CD8-positive, alpha-beta memory T cell (primary cell): ENCODE data around the gene ELMO1. TPM values are rescaled to one million over a fixed set of nuclear protein-coding genes. Genes with fewer than 3 reads are reported as not detected.
A peak's percentile ranks its signal among the peaks of the same experiment; 100 is the strongest.

Experiments
- CTCF ChIA-PET: fragments of 350-600 bp; sonication (Branson Sonifier 250); formaldehyde crosslinking; loops from one replicate; lab custom pipeline; 2021; ENCODE audit warnings: antibody characterized with exemption; lab: Charles Lee
- POLR2A ChIA-PET: fragments of 350-600 bp; sonication (Branson Sonifier 250); formaldehyde crosslinking; loops from one replicate; lab custom pipeline; 2021; ENCODE audit warnings: antibody characterized with exemption; lab: Charles Lee
- DNase-seq, 5 donors: peaks; one replicate each; pipeline versions ENCODE4 v3.0.0 to v3.0.0-alpha.2; 2020 to 2022; ENCODE audit warnings: mixed read lengths in 1 of 5
- H3K27ac ChIP-seq: one replicate; pipeline ENCODE4 v1.7.0; 2013; ENCODE audit warnings: low read depth, mild to moderate bottlenecking, low read length, moderate library complexity
- H3K27me3 ChIP-seq: 2 replicates; pipeline ENCODE4 v1.7.0; 2013; ENCODE audit warnings: low read length, mild to moderate bottlenecking; ENCODE audit not compliant: insufficient read depth, poor library complexity, severe bottlenecking
- H3K36me3 ChIP-seq: 2 replicates; pipeline ENCODE4 v1.7.0; 2013; ENCODE audit warnings: mild to moderate bottlenecking, low read length, moderate library complexity; ENCODE audit not compliant: insufficient read depth
- H3K4me1 ChIP-seq: 2 replicates; pipeline ENCODE4 v1.7.0; 2013; ENCODE audit warnings: mild to moderate bottlenecking, low read length, moderate library complexity; ENCODE audit not compliant: insufficient read depth
- H3K4me3 ChIP-seq: 2 replicates; pipeline ENCODE4 v1.7.0; 2013; ENCODE audit warnings: mild to moderate bottlenecking, low read length
- H3K9me3 ChIP-seq: 2 replicates; pipeline ENCODE4 v1.7.0; 2013; ENCODE audit warnings: mild to moderate bottlenecking, low read length
- H3K27ac Mint-ChIP-seq, 8 donors: one replicate each; pipeline ENCODE4 v1.8.0; 2020 to 2021; ENCODE audit warnings: mixed read lengths in 8 of 8, mild to moderate bottlenecking in 6 of 8, inconsistent platforms in 3 of 8, moderate library complexity in 3 of 8
- H3K27me3 Mint-ChIP-seq, 2 donors: one replicate each; pipeline ENCODE4 v1.8.0; 2020 to 2021; ENCODE audit warnings: mixed read lengths in 2 of 2, mild to moderate bottlenecking in 1 of 2, moderate library complexity in 1 of 2
- H3K36me3 Mint-ChIP-seq, 3 donors: one replicate each; pipeline ENCODE4 v1.8.0; 2020 to 2021; ENCODE audit warnings: mixed read lengths in 3 of 3, inconsistent platforms in 1 of 3, mild to moderate bottlenecking in 1 of 3
- H3K4me1 Mint-ChIP-seq, 3 donors: one replicate each; pipeline ENCODE4 v1.8.0; 2020 to 2021; ENCODE audit warnings: mixed read lengths in 3 of 3, inconsistent platforms in 1 of 3, mild to moderate bottlenecking in 1 of 3
- H3K4me3 Mint-ChIP-seq, 7 donors: one replicate each; pipeline ENCODE4 v1.8.0; 2020 to 2021; ENCODE audit warnings: mixed read lengths in 7 of 7, mild to moderate bottlenecking in 6 of 7, moderate library complexity in 4 of 7, inconsistent platforms in 2 of 7
- H3K9me3 Mint-ChIP-seq, 5 donors: one replicate each; pipeline ENCODE4 v1.8.0; 2020 to 2022; ENCODE audit warnings: mixed read lengths in 5 of 5, mild to moderate bottlenecking in 3 of 5, moderate library complexity in 2 of 5, inconsistent platforms in 1 of 5
- polyA plus RNA-seq: library from polyadenylated mRNA; unstranded; fragments of 300-500 nt; fragmentation: Illumina TruSeq; gene quantifications from one replicate; pipeline ENCODE4 v1.2.3, GENCODE V29; 2021
- total RNA-seq, 2 experiments: library from RNA; stranded (reverse); gene quantifications; one replicate each; pipeline ENCODE4 v1.2.3, GENCODE V29; 2021

The ELMO1 gene
- total and polyA plus RNA-seq, 3 experiments from 2014 or later = 65.6 to 74.4 (median 66.2) TPM

DNA sequence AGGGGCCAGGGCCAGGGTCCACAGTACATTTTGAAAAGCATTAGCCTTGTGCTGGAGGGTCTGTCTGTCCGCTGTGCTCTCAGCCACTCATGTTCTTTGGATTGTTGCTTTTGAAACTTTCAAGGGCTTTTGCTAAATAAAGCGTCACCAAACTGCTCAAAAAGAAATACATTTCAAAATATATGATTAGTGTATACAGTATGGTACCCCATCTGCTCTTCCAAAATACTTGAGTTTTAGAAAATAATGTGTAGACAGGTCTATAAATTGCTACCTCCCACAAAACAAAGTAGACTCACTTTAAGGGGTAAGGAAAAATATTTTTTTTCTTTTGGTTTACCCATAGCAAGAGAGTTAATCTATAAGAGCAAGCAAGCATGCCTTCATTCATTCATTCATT, 530.1 kb downstream of the ELMO1 start:
- Histone ChIP-seq H3K9me3 (no peaks in the 10 kb centered on the region), H3K4me1 (no peaks in the 10 kb centered on the region), H3K27me3 (no peaks in the 10 kb centered on the region), H3K4me3 (no peak overlapping the region), H3K27ac (no peak overlapping the region), H3K36me3 (no peaks in the 10 kb centered on the region)
- no peak for DNase-seq
- POLR2A ChIA-PET = no interaction called here
- CTCF ChIA-PET = no interaction called here
- H3K4me3 Mint-ChIP-seq = no peak overlapping the region
- H3K27me3 Mint-ChIP-seq = no peaks in the 10 kb centered on the region
- H3K36me3 Mint-ChIP-seq = peaks cover 21 to 29% (median 23%) of the 10 kb centered on the region in 3 donors
- H3K9me3 Mint-ChIP-seq = peaks cover 0 to 16% (median 10%) of the 10 kb centered on the region in 5 donors
- peak overlapping the region in 3 of 8 donors; percentile 26 to 57 (median 32) for H3K27ac Mint-ChIP-seq
- peaks cover 5 to 29% (median 13%) of the 10 kb centered on the region in 3 donors for H3K4me1 Mint-ChIP-seq

GRCh38 chr7:36916619-36917018, 532.0 kb downstream of the ELMO1 start:
- Mint-ChIP-seq H3K4me1 (peaks cover 11 to 41% (median 23%) of the 10 kb centered on the region in 3 donors), H3K27ac (peak overlapping the region in 4 of 8 donors; percentile 18 to 36 (median 22)), H3K36me3 (peaks cover 18 to 31% (median 21%) of the 10 kb centered on the region in 3 donors), H3K27me3 (no peaks in the 10 kb centered on the region), H3K4me3 (no peak overlapping the region), H3K9me3 (peaks cover 0 to 9% (median 6%) of the 10 kb centered on the region in 5 donors)
- Histone ChIP-seq H3K36me3 (no peaks in the 10 kb centered on the region), H3K27me3 (no peaks in the 10 kb centered on the region), H3K9me3 (no peaks in the 10 kb centered on the region), H3K27ac (no peak overlapping the region), H3K4me1 (no peaks in the 10 kb centered on the region), H3K4me3 (no peak overlapping the region)
- CTCF ChIA-PET = no interaction called here
- no peak for DNase-seq
- POLR2A ChIA-PET = no interaction called here

DNA sequence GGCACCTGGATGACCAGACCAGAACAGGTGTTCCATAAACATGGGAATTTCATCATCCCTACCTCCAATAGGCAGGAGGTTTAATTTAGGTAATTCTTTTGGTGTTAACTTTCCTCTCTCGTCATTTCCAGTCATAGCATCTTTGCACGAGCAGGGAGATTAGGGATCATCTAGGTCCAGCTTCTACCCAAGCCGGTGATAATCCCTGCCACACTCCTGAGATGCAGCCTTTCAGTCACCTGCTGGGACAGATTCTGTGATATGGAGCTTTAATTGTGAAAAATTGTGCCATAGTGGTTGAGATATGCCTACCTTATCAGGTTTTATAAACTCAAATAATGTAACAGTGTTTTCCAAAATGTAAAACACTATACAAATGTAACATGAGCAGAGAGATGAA, 532.5 kb downstream of the ELMO1 start:
- ChIA-PET CTCF (no interaction called here), POLR2A (no interaction called here)
- Mint-ChIP-seq H3K4me1 (peaks cover 12 to 41% (median 23%) of the 10 kb centered on the region in 3 donors), H3K27me3 (no peaks in the 10 kb centered on the region), H3K9me3 (peaks cover 0 to 5% (median 1%) of the 10 kb centered on the region in 5 donors), H3K27ac (peak overlapping the region in 2 of 8 donors; percentile 23 to 37), H3K4me3 (no peak overlapping the region), H3K36me3 (peaks cover 14 to 31% (median 22%) of the 10 kb centered on the region in 3 donors)
- Histone ChIP-seq H3K27ac (no peak overlapping the region), H3K4me1 (no peaks in the 10 kb centered on the region), H3K27me3 (no peaks in the 10 kb centered on the region), H3K9me3 (no peaks in the 10 kb centered on the region), H3K36me3 (no peaks in the 10 kb centered on the region), H3K4me3 (no peak overlapping the region)
- no peak for DNase-seq

DNA sequence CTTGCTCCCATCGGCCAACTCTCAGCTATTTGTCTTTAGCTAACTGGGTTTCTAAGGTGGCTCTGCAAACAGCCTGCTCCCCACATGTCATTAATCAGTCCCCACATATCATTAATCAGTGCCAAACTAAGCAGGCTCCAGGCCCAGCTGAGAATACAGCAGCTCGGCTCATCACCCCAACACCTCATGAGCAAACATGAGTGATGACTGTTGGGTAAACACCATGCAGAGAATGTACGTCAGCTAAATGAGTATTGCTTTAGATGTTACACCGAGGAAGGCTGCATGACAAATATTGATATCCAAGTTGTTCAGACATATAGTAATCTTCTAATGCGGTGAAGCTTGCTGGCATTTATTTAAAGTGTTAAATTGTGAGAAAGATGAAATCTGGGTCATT, 536.9 kb downstream of the ELMO1 start:
- Histone ChIP-seq H3K9me3 (no peaks in the 10 kb centered on the region), H3K4me1 (no peaks in the 10 kb centered on the region), H3K27ac (no peak overlapping the region), H3K36me3 (no peaks in the 10 kb centered on the region), H3K27me3 (no peaks in the 10 kb centered on the region), H3K4me3 (no peak overlapping the region)
- DNase-seq = no peak
- Mint-ChIP-seq H3K36me3 (peaks cover 14 to 40% (median 30%) of the 10 kb centered on the region in 3 donors), H3K4me3 (no peak overlapping the region), H3K4me1 (peaks cover 15 to 39% (median 27%) of the 10 kb centered on the region in 3 donors), H3K9me3 (no peaks in the 10 kb centered on the region), H3K27ac (peak overlapping the region in 1 of 8 donors; percentile 44), H3K27me3 (no peaks in the 10 kb centered on the region)
- ChIA-PET CTCF (no interaction called here), POLR2A (no interaction called here)

GRCh38 chr7:36910859-36911258, 537.8 kb downstream of the ELMO1 start:
- CTCF ChIA-PET = interaction anchor here (0.7 kb wide), 1 partner anchor 18 kb away, joined by 4 read pairs; no protein-coding TSS in a partner anchor
- Mint-ChIP-seq H3K27me3 (no peaks in the 10 kb centered on the region), H3K36me3 (peaks cover 16 to 41% (median 29%) of the 10 kb centered on the region in 3 donors), H3K4me1 (peaks cover 21 to 47% (median 37%) of the 10 kb centered on the region in 3 donors), H3K4me3 (no peak overlapping the region), H3K9me3 (no peaks in the 10 kb centered on the region), H3K27ac (peak overlapping the region in 1 of 8 donors; percentile 28)
- no peaks in the 10 kb centered on the region for H3K4me1 ChIP-seq
- POLR2A ChIA-PET = no interaction called here
- no peaks in the 10 kb centered on the region for H3K36me3 ChIP-seq
- no peak overlapping the region for H3K27ac ChIP-seq
- DNase-seq = no peak
- no peak overlapping the region for H3K4me3 ChIP-seq
- no peaks in the 10 kb centered on the region for H3K9me3 ChIP-seq
- H3K27me3 ChIP-seq = no peaks in the 10 kb centered on the region

- Mint-ChIP-seq H3K27ac (peak overlapping the region in 1 of 8 donors; percentile 29), H3K9me3 (no peaks in the 10 kb centered on the region), H3K36me3 (peaks cover 16 to 44% (median 27%) of the 10 kb centered on the region in 3 donors), H3K4me1 (peaks cover 22 to 48% (median 36%) of the 10 kb centered on the region in 3 donors), H3K27me3 (no peaks in the 10 kb centered on the region), H3K4me3 (no peak overlapping the region)
- Histone ChIP-seq H3K36me3 (no peaks in the 10 kb centered on the region), H3K27me3 (no peaks in the 10 kb centered on the region), H3K27ac (no peak overlapping the region), H3K4me1 (no peaks in the 10 kb centered on the region), H3K4me3 (no peak overlapping the region), H3K9me3 (no peaks in the 10 kb centered on the region)
- no peak for DNase-seq
- ChIA-PET POLR2A (no interaction called here), CTCF (interaction anchor here (0.7 kb wide), 1 partner anchor 17 kb away, joined by 4 read pairs; no protein-coding TSS in a partner anchor)
Observed at GRCh38 chr7:36910401-36910800, 538.3 kb downstream of the ELMO1 start.

DNA sequence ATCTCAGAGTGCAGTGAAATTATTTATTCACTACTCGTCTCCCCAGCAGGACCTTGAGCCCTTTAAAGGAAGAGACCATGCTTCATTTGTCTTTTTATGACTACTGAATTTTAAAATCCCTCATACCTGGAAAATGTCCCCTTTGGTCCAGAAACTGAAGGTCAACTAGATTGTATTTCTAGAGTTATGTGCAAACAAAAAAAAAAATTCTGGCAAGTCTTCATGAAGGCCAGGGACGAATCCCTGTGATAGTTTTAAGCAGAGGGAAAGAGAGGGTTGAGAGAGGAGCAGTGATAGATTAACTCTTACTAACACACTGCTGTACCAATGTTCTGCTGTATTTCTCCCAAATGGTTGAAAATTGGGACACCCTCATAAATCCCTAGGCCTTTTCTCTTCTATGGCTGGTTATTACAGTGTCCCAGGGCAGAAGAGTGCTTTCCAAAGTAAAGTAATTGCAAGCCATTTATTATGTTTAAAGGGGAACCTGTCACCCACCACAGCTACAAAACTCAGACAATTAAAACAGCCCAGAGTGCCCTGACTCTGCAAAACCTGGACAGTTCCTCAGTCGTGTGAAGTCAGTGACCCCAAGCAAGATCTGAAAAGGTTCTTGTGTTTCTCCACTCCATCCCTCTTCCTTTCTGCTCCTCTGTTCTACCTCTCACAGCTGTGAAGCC, 541.6 kb downstream of the ELMO1 start:
- ChIA-PET CTCF (no interaction called here), POLR2A (no interaction called here)
- peaks cover 19 to 46% (median 45%) of the 10 kb centered on the region in 3 donors for H3K36me3 Mint-ChIP-seq
- no peak overlapping the region for H3K27ac ChIP-seq
- no peak overlapping the region for H3K4me3 Mint-ChIP-seq
- H3K27ac Mint-ChIP-seq = peak overlapping the region in 4 of 8 donors; percentile 30 to 67 (median 46)
- no peaks in the 10 kb centered on the region for H3K9me3 Mint-ChIP-seq
- H3K36me3 ChIP-seq = no peaks in the 10 kb centered on the region
- no peaks in the 10 kb centered on the region for H3K9me3 ChIP-seq
- no peaks in the 10 kb centered on the region for H3K4me1 ChIP-seq
- H3K4me3 ChIP-seq = no peak overlapping the region
- H3K27me3 ChIP-seq = no peaks in the 10 kb centered on the region
- H3K27me3 Mint-ChIP-seq = peaks cover 0 to 2% of the 10 kb centered on the region in 2 donors
- no peak for DNase-seq
- H3K4me1 Mint-ChIP-seq = peaks cover 25 to 45% (median 38%) of the 10 kb centered on the region in 3 donors

- Mint-ChIP-seq H3K4me1 (peaks cover 25 to 45% (median 44%) of the 10 kb centered on the region in 3 donors), H3K36me3 (peaks cover 19 to 45% (median 39%) of the 10 kb centered on the region in 3 donors), H3K27ac (peak overlapping the region in 3 of 8 donors; percentile 7 to 31 (median 30)), H3K9me3 (no peaks in the 10 kb centered on the region), H3K27me3 (peaks cover 0 to 2% of the 10 kb centered on the region in 2 donors), H3K4me3 (no peak overlapping the region)
- Histone ChIP-seq H3K36me3 (no peaks in the 10 kb centered on the region), H3K27me3 (no peaks in the 10 kb centered on the region), H3K4me3 (no peak overlapping the region), H3K27ac (no peak overlapping the region), H3K9me3 (no peaks in the 10 kb centered on the region), H3K4me1 (no peaks in the 10 kb centered on the region)
- POLR2A ChIA-PET = no interaction called here
- DNase-seq = no peak
- CTCF ChIA-PET = no interaction called here
Observed at GRCh38 chr7:36906448-36906847, 542.2 kb downstream of the ELMO1 start.
